ENCODE results near the gene DRD5. TPM values are rescaled to one million over a fixed set of nuclear protein-coding genes. Genes with fewer than 3 reads are reported as not detected.
"Not testable (repeated sequence)": the region's sequence is repeated elsewhere in the genome, so short reads cannot be mapped to it uniquely, and the experiment has no call there.

DRD5 gene
- not detected in 2 replicates for total RNA-seq

GRCh38 chr4:9781343-9782135 is at the start of gene DRD5:
Gene DRD5 (plus strand): TSS chr4:9781634. CDS start chr4:9782030, 396 bp downstream.
- H3K36me3 ChIP-seq (ENCODE audit: control insufficient read depth, insufficient read depth, low read length), result no peaks in the 10 kb centered on the region
- TF ChIP-seq CTCF (IDR thresholded peaks at IDR 0.05; ENCODE audit: insufficient read depth, low read length, poor library complexity, severe bottlenecking), result no peak
- H3K27me3 ChIP-seq (ENCODE audit: control insufficient read depth, insufficient read depth, low read length), result peaks cover 13% of the 10 kb centered on the region
- DNase-seq (ENCODE audit: low read depth), result no peak
- no peak within 1 kb of the TSS for H3K4me3 ChIP-seq (ENCODE audit: low read depth, low read length)

GRCh38 chr4:9732256-9732655 is 49.2 kb upstream of the DRD5 start:
- not testable (repeated sequence) for DNase-seq (ENCODE audit: low read depth); H3K36me3 ChIP-seq (ENCODE audit: control insufficient read depth, insufficient read depth, low read length); H3K27me3 ChIP-seq (ENCODE audit: control insufficient read depth, insufficient read depth, low read length); H3K4me3 ChIP-seq (ENCODE audit: low read depth, low read length)

- no peak for TF ChIP-seq CTCF (IDR thresholded peaks at IDR 0.05; ENCODE audit: insufficient read depth, low read length, poor library complexity, severe bottlenecking)
- H3K36me3 ChIP-seq (ENCODE audit: control insufficient read depth, insufficient read depth, low read length), result no peaks in the 10 kb centered on the region
- no peak overlapping the region for H3K4me3 ChIP-seq (ENCODE audit: low read depth, low read length)
- no peak for DNase-seq (ENCODE audit: low read depth)
- H3K27me3 ChIP-seq (ENCODE audit: control insufficient read depth, insufficient read depth, low read length), result no peaks in the 10 kb centered on the region
Observed at GRCh38 chr4:9735515-9735914, 45.9 kb upstream of the DRD5 start.

GRCh38 chr4:9737280-9737679 is 44.2 kb upstream of the DRD5 start:
- H3K27me3 ChIP-seq (ENCODE audit: control insufficient read depth, insufficient read depth, low read length); DNase-seq (ENCODE audit: low read depth); H3K4me3 ChIP-seq (ENCODE audit: low read depth, low read length); H3K36me3 ChIP-seq (ENCODE audit: control insufficient read depth, insufficient read depth, low read length): not testable (repeated sequence)

GRCh38 chr4:9743789-9744188 is 37.6 kb upstream of the DRD5 start:
- not testable (repeated sequence) for DNase-seq (ENCODE audit: low read depth); H3K4me3 ChIP-seq (ENCODE audit: low read depth, low read length)

GRCh38 chr4:9745782-9746181 is 35.7 kb upstream of the DRD5 start:
- DNase-seq (ENCODE audit: low read depth), result no peak
- no peaks in the 10 kb centered on the region for H3K36me3 ChIP-seq (ENCODE audit: control insufficient read depth, insufficient read depth, low read length)
- no peak overlapping the region for H3K4me3 ChIP-seq (ENCODE audit: low read depth, low read length)
- H3K27me3 ChIP-seq (ENCODE audit: control insufficient read depth, insufficient read depth, low read length), result no peaks in the 10 kb centered on the region
- no peak for TF ChIP-seq CTCF (IDR thresholded peaks at IDR 0.05; ENCODE audit: insufficient read depth, low read length, poor library complexity, severe bottlenecking)

More at GRCh38 chr4:9743789-9744188, 37.6 kb upstream of the DRD5 start:
- not testable (repeated sequence) for H3K36me3 ChIP-seq (ENCODE audit: control insufficient read depth, insufficient read depth, low read length); H3K27me3 ChIP-seq (ENCODE audit: control insufficient read depth, insufficient read depth, low read length)

GRCh38 chr4:9758641-9759317 is 22.7 kb upstream of the DRD5 start:
- no peaks in the 10 kb centered on the region for H3K27me3 ChIP-seq (ENCODE audit: control insufficient read depth, insufficient read depth, low read length)
- no peaks in the 10 kb centered on the region for H3K36me3 ChIP-seq (ENCODE audit: control insufficient read depth, insufficient read depth, low read length)
- no peak for TF ChIP-seq CTCF (IDR thresholded peaks at IDR 0.05; ENCODE audit: insufficient read depth, low read length, poor library complexity, severe bottlenecking)
- H3K4me3 ChIP-seq (ENCODE audit: low read depth, low read length), result no peak overlapping the region
- DNase-seq (ENCODE audit: low read depth), result no peak
